Common myeloid progenitor, CD34-positive (primary cell): ENCODE data around the gene ANKRD6.

Experiments
- CTCF ChIA-PET: fragments of 350-600 bp; sonication (Branson Sonifier 250); formaldehyde crosslinking; loops from one replicate; lab custom pipeline; 2021; ENCODE audit warnings: antibody characterized with exemption; lab: Charles Lee
- POLR2A ChIA-PET: fragments of 350-600 bp; sonication (Branson Sonifier 250); formaldehyde crosslinking; loops from one replicate; lab custom pipeline; 2021; ENCODE audit warnings: antibody characterized with exemption; lab: Charles Lee
- DNase-seq, 3 donors: peaks; one replicate each; pipeline versions ENCODE4 v3.0.0 to v3.0.0-alpha.2; 2013
- H3K27ac ChIP-seq, 2 experiments: 1 replicate in 1 of 2; 2 replicates in 1 of 2; pipeline ENCODE4 v1.7.0; 2013; ENCODE audit warnings: inconsistent platforms in 2 of 2, low read length in 2 of 2, mild to moderate bottlenecking in 2 of 2, low read depth in 1 of 2, moderate library complexity in 1 of 2; ENCODE audit not compliant: severe bottlenecking in 2 of 2, insufficient read depth in 1 of 2, poor library complexity in 1 of 2
- H3K27me3 ChIP-seq, 5 experiments: replicated peaks in 2 of 5; 1 replicate in 3 of 5; 2 replicates in 2 of 5; pipeline versions ENCODE4 v1.6.1 to v1.7.0; 2013; ENCODE audit warnings: low read length in 4 of 5, mild to moderate bottlenecking in 2 of 5, moderate library complexity in 2 of 5, inconsistent platforms in 1 of 5; ENCODE audit not compliant: insufficient read depth in 5 of 5, control insufficient read depth in 4 of 5
- H3K36me3 ChIP-seq, 4 experiments: 1 replicate in 2 of 4; 2 replicates in 2 of 4; pipeline versions ENCODE4 v1.6.1 to v1.7.0; 2013; ENCODE audit warnings: low read length in 3 of 4, control low read depth in 1 of 4, mild to moderate bottlenecking in 1 of 4; ENCODE audit not compliant: control insufficient read depth in 4 of 4, insufficient read depth in 4 of 4
- H3K4me1 ChIP-seq, 4 experiments: 1 replicate in 3 of 4; 2 replicates in 1 of 4; pipeline versions ENCODE4 v1.6.1 to v1.7.1; 2013; ENCODE audit warnings: low read length in 3 of 4, mild to moderate bottlenecking in 3 of 4, control low read depth in 1 of 4, inconsistent platforms in 1 of 4, moderate library complexity in 1 of 4; ENCODE audit not compliant: control insufficient read depth in 4 of 4, insufficient read depth in 4 of 4; ENCODE audit errors: control extremely low read depth in 1 of 4
- H3K4me3 ChIP-seq, 7 experiments: 1 replicate in 4 of 7; 2 replicates in 3 of 7; pipeline versions ENCODE4 v1.5.1 to v1.7.0; 2013; ENCODE audit warnings: mild to moderate bottlenecking in 7 of 7, low read length in 6 of 7, moderate library complexity in 6 of 7, inconsistent platforms in 2 of 7, low read depth in 2 of 7, control low read depth in 1 of 7; ENCODE audit not compliant: insufficient read depth in 4 of 7, control insufficient read depth in 1 of 7; ENCODE audit errors: extremely low read depth in 1 of 7
- H3K9me3 ChIP-seq, 5 experiments: 1 replicate in 4 of 5; 2 replicates in 1 of 5; pipeline versions ENCODE4 v1.6.1 to v1.7.1; 2013; ENCODE audit warnings: low read length in 4 of 5, mild to moderate bottlenecking in 2 of 5, inconsistent platforms in 1 of 5, low read depth in 1 of 5, moderate library complexity in 1 of 5; ENCODE audit not compliant: control insufficient read depth in 4 of 5, insufficient read depth in 2 of 5; ENCODE audit errors: control extremely low read depth in 1 of 5
- WGBS: methylation state at CpG from one replicate; pipeline ENCODE4 v1.1.5; 2013; ENCODE audit not compliant: insufficient coverage; 5-methylcytosine and 5-hydroxymethylcytosine counted together

Gene ANKRD6

DNA sequence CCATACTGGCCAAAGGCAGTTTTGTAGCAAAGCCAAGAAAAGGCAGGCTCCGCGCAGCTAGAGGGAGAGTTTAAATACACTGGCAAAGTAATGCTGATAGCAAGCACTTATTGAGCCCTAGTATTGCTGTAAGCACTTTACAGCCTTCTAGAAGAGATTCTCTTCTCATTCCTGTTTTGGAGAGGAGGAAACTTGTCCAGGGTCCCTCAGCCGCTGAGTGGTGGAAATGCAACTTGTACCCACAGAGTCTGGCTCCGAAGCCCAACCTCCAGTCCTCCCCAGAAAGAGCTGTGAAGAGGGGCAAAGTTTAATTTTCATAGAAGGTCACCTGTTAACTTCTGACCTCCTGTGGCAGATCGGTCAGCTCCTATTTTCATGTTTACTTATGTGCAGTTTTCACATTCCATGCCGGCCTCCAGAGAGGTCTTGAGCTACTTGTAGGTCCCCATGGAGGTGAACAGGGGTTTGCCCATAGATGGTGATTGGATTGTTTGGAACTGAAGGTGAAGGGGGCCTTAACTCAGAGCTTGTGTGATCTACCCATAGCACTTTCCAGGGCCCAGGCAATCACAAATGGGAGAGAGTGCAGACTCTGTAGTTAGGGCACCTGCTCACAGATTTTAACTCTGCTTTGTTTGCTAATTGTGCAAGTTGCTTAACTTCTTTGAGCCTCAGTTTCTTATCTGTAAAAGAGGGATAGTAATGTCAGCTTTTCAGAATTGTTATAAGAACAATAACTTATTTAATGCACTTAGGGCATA is 134.9 kb downstream of the ANKRD6 start:
- no peaks in the 10 kb centered on the region for H3K4me1 ChIP-seq
- no peaks in the 10 kb centered on the region for H3K9me3 ChIP-seq
- ChIA-PET POLR2A (no interaction called here), CTCF (interaction anchor here (1.0 to 1.2 kb wide), 2 partner anchors 24 to 39 kb away, joined by 3 read pairs; no protein-coding TSS in a partner anchor)
- no peaks in the 10 kb centered on the region for H3K27me3 ChIP-seq
- no peak overlapping the region for H3K27ac ChIP-seq
- no peak overlapping the region for H3K4me3 ChIP-seq
- no peak for DNase-seq
- no peaks in the 10 kb centered on the region for H3K36me3 ChIP-seq
- 100% methylated on average over 4 of the region's 6 CpGs for WGBS

DNA sequence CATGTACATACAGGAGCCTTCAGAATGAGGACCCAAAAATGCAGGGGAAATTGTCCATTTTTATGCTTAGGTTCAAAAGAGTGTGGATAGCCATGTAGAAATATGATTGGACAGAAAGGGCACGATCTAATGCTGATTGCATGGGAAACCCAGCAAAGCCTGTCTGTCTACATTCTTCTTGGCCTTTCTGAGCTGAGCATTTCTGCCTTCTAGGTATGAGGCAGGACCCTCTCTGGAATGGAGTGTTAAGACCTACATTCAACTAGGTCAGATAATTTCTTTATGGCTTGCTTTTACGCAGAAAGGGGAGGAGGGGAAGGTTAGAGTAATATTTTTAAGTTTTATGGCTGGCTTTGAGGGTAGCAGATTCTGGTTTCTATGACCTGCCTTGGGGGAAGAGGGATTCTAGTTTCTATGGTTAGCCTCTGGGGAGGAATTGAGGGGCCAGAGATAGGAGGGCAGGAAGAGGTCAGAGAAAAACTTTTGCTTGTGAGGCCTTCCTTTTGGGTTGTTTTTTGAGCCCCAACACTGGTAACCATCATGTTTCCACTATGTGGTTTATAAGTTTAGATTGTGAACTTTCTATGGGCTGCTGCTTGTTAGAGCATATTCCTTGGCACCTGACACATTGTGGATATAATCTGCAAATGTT is 142.1 kb downstream of the ANKRD6 start:
- WGBS = 100% methylated on average over 2 of the region's 2 CpGs
- Histone ChIP-seq H3K9me3 (no peaks in the 10 kb centered on the region), H3K27ac (no peak overlapping the region), H3K27me3 (no peaks in the 10 kb centered on the region), H3K36me3 (no peaks in the 10 kb centered on the region), H3K4me3 (no peak overlapping the region), H3K4me1 (no peaks in the 10 kb centered on the region)
- DNase-seq = no peak
- ChIA-PET POLR2A (no interaction called here), CTCF (no interaction called here)

DNA sequence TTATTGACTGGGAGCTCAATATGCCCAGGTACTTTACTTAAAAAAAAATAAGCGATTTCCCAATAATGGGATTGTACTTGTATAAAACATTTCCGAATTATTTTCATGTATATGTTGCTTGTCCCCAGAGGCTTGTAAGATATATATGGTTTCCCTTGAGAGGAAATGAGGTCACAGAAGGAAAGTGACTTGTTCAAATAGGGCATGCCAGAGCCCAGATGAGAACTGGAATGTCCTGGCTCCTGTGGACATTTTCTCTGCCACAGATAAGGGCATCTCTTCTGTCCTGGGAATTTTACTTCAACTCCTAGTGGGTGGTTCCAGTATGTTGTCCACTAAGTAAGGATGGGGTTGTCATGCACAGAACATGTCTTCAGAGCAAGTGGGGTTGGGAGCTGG is 142.6 kb downstream of the ANKRD6 start:
- POLR2A ChIA-PET = no interaction called here
- CTCF ChIA-PET = no interaction called here
- H3K4me3 ChIP-seq = no peak overlapping the region

DNA sequence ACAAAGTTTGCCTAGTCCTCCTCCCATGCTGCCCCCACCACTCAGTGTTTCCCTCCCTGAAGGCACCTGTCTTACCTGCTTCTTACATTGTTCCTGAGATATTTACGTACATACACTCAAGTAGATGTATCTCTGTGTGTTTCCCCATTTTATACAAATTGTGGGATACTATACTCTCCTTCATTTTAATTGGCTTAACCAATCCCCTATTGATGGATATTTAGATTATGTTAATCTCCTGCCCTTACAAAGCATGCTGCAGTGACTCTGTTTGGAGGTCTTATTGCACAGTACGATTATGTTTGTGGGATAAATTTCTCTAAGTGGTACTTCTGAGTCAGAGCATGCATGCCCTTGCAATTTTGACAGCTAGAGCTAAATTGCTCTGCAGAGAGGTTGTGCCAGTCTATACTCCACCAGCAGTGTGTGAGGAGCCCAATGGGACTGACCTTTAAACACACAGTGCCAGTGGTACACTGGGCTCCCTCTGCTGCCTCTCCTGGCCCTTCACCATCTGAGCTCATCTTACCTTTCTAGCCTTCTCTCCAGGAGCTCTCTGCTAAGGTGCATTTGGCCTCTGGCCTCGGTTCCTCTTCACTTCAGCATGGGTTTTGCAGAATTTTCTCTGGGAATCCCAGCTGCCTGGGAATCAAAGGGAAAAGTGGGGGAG is 148.2 kb downstream of the ANKRD6 start:
- no peak overlapping the region for H3K4me3 ChIP-seq
- H3K27me3 ChIP-seq = no peaks in the 10 kb centered on the region
- no peak overlapping the region for H3K27ac ChIP-seq
- no peaks in the 10 kb centered on the region for H3K4me1 ChIP-seq
- H3K36me3 ChIP-seq = no peaks in the 10 kb centered on the region
- POLR2A ChIA-PET = no interaction called here
- CTCF ChIA-PET = interaction anchor here (0.9 kb wide), 1 partner anchor 87 kb away, joined by 3 read pairs; no protein-coding TSS in a partner anchor
- DNase-seq = no peak
- no CpG with 5 or more reads among the region's 3 CpGs for WGBS
- no peaks in the 10 kb centered on the region for H3K9me3 ChIP-seq

More for the DNA sequence above, 142.6 kb downstream of the ANKRD6 start:
- Histone ChIP-seq H3K27ac (no peak overlapping the region), H3K9me3 (no peaks in the 10 kb centered on the region), H3K4me1 (no peaks in the 10 kb centered on the region), H3K27me3 (no peaks in the 10 kb centered on the region), H3K36me3 (no peaks in the 10 kb centered on the region)
- WGBS = 100% methylated on average over 2 of the region's 2 CpGs
- no peak for DNase-seq

DNA sequence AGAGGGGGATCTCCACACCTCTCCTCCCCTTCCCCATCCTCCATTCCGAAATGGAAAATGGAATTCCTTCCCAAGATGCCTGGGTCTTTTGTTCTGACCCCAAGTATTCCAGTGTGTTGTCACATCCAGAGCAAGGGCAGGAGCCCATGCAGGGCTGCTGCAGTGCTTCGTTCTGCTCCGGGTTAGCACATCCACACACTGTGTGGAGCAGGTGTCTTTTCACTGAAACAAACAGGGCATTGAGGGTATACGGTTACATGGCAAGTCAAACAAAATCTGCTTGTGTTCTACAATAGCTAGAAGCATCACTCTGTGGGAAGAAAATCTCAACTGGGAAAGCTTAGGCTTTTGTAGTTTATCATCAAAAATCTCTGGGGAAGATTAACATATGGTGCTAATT is 148.7 kb downstream of the ANKRD6 start:
- no peak for DNase-seq
- Histone ChIP-seq H3K27ac (no peak overlapping the region), H3K4me3 (no peak overlapping the region), H3K4me1 (no peaks in the 10 kb centered on the region), H3K27me3 (no peaks in the 10 kb centered on the region), H3K9me3 (no peaks in the 10 kb centered on the region), H3K36me3 (no peaks in the 10 kb centered on the region)
- CTCF ChIA-PET = interaction anchor here (0.9 kb wide), 1 partner anchor 87 kb away, joined by 3 read pairs; no protein-coding TSS in a partner anchor
- WGBS = 100% methylated on average over 3 of the region's 4 CpGs
- POLR2A ChIA-PET = no interaction called here

DNA sequence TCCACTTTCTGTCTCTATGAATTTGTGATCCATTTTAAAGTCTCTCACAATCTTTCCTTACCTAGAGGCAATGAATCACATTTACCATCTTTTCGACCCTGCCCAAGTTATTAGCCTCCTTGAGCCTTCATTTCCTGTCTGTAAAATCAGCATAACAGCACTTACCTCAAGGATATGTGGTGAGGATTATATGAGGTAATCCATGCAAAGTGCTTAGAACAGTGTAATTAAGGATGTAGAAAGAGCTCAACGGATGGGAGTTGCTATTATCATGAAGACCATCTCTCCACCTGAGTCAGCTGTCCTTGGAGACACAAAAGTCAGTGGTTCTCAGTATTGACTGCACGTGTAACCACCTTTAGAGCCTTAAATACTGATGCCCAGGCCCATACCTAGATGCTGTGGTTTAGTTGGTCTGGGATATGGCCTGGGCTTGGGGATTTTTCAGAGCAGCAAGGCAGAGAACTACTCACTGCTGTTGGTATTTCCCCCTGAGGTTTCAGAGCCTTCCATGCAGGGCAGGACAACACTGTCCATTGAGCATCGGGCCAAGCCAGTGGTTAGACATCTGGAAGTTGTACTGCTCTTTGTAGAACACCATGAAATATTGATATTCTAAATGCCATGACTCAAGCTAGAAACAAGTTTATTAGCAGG is 149.8 kb downstream of the ANKRD6 start:
- POLR2A ChIA-PET = no interaction called here
- Histone ChIP-seq H3K27ac (no peak overlapping the region), H3K9me3 (no peaks in the 10 kb centered on the region), H3K27me3 (no peaks in the 10 kb centered on the region), H3K36me3 (no peaks in the 10 kb centered on the region), H3K4me1 (no peaks in the 10 kb centered on the region), H3K4me3 (no peak overlapping the region)
- no peak for DNase-seq
- 100% methylated on average over 2 of the region's 4 CpGs for WGBS
- CTCF ChIA-PET = no interaction called here
